ENCODE results near the gene PSTPIP1. TPM values are rescaled to one million over a fixed set of nuclear protein-coding genes. Genes with fewer than 3 reads are reported as not detected.

Gene PSTPIP1
- total and polyA plus RNA-seq, 2 of the 13 experiments (the other 11 are each of a cell fraction or from before 2014, with no cell fraction given) = 4.4 to 8.7 TPM

DNA sequence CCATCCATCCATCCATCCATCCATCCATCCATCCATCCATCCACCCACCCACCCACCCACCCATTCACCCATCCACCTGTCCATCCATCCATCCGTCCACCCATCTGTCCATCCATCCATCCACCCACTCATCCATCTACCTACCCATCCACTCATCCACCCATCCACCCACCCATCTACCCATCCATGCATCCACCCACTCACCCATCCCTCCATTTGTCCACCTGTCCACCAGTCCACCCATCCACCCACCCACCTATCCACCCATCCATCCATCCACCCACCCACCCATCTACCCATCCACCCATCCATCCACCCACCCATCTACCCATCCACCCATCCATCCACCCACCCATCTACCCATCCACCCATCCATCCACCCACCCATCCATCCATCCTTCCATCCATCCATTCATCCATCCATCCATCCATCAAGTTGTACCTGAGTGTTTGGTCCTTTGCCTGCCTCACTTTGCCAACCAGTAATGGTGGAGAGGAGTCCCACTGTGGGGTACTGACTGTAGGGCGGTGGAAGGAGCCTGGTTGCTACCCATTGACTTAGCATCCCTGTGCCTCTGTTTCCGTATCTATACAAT, 17.3 kb downstream of the PSTPIP1 start:
- H3K36me3 ChIP-seq (replicated peaks in 1 of 2; ENCODE audit: control insufficient read depth in 1 of 2, insufficient read depth in 2 of 2, low read length in 2 of 2) = no peaks in the 10 kb centered on the region
- BruUV-seq (replicated peaks) = no TSS peak
- in situ Hi-C loops (cut with HindIII; ENCODE audit: extremely low pct_ligation_motif_present, low pct_unique_long_range_greater_than_20kb) (no loop called here), intact Hi-C loops (cut with micrococcal nuclease; ENCODE audit: unreplicated experiment) (no loop called here)
- WGBS (ENCODE audit: low lambda C conversion rate) = 24% methylated on average over 3 of the region's 3 CpGs
- no peaks in the 10 kb centered on the region for H3K4me1 ChIP-seq (ENCODE audit: insufficient read depth, low read length)
- ATAC-seq (no peak), FAIRE-seq (no peak), DNase-seq (ENCODE audit: low spot score) (no peak)
- ChIA-PET CTCF (ENCODE audit: low intra/inter-chr PET ratio, low total read pairs) (no interaction called here), POLR2A (no interaction called here)
- no peaks in the 10 kb centered on the region for H3K79me2 ChIP-seq (ENCODE audit: insufficient read depth, low read length)
- H3K4me3 ChIP-seq (replicated peaks in 1 of 3; ENCODE audit: insufficient read depth in 1 of 3, low read depth in 2 of 3, low read length in 3 of 3) = no peak overlapping the region
- no peaks in the 10 kb centered on the region for H4K20me1 ChIP-seq (ENCODE audit: insufficient read depth, low read length)
- H3K9ac ChIP-seq (ENCODE audit: insufficient read depth, low read depth, low read length) = no peak overlapping the region
- H3K27me3 ChIP-seq (ENCODE audit: control insufficient read depth in 1 of 2, insufficient read depth in 2 of 2, low read length in 2 of 2) = peaks cover 5 to 65% of the 10 kb centered on the region in 2 experiments; a peak in 3 of 5 replicates
- no peak overlapping the region for H3K27ac ChIP-seq (ENCODE audit: extremely low read length, insufficient read depth, low read length)
- H3K4me2 ChIP-seq (ENCODE audit: low read depth, low read length) = no peak overlapping the region
- TF ChIP-seq MAZ (IDR thresholded peaks at IDR 0.05; ENCODE audit: borderline replicate concordance, low read depth, low read length) (no peak), MAZ (CRISPR knock-in tag; IDR thresholded peaks at IDR 0.05; ENCODE audit: low read depth) (no peak), CAMTA2 (CRISPR knock-in tag; IDR thresholded peaks at IDR 0.05; ENCODE audit: borderline replicate concordance) (no peak), YEATS4 (CRISPR knock-in tag; IDR thresholded peaks at IDR 0.05; ENCODE audit: borderline replicate concordance) (no peak), ZNF557 (CRISPR knock-in tag; IDR thresholded peaks at IDR 0.05) (no peak), ZC3H13 (CRISPR knock-in tag; IDR thresholded peaks at IDR 0.05) (no peak), ZNF644 (CRISPR knock-in tag; IDR thresholded peaks at IDR 0.05; ENCODE audit: low read depth) (no peak), HNRNPH1 (optimal IDR thresholded peaks at IDR 0.05; ENCODE audit: low read depth, low read length) (no peak), ELF1 (CRISPR knock-in tag; IDR thresholded peaks at IDR 0.05) (no peak), CHD4 (IDR thresholded peaks at IDR 0.05; ENCODE audit: borderline replicate concordance, low read length) (no peak), ZNF121 (CRISPR knock-in tag; IDR thresholded peaks at IDR 0.05) (no peak), ZIK1 (CRISPR knock-in tag; IDR thresholded peaks at IDR 0.05; ENCODE audit: borderline replicate concordance, low read depth) (no peak), SRF (IDR thresholded peaks at IDR 0.05; ENCODE audit: low read depth, low read length) (no peak), ZNF672 (CRISPR knock-in tag; IDR thresholded peaks at IDR 0.05) (no peak)
- no peak overlapping the region for H2AFZ ChIP-seq (ENCODE audit: low read length)
- H3K9me3 ChIP-seq (ENCODE audit: low read length) = no peaks in the 10 kb centered on the region

Data from HepG2 (cell line).